ENCODE data around the gene GGTLC2.
"Not testable (repeated sequence)": the region's sequence is repeated elsewhere in the genome, so short reads cannot be mapped to it uniquely, and the experiment has no call there.

The GGTLC2 gene

GRCh38 chr22:22644314-22644713, at the start of gene GGTLC2:
GGTLC2 (plus strand) TSS chr22:22644614; CDS start chr22:22646346, 1,732 bp downstream.
- not testable (repeated sequence) for DNase-seq

GRCh38 chr22:22595001-22595835, 49.2 kb upstream of the GGTLC2 start:
- DNase-seq = no peak

GRCh38 chr22:22598144-22598543, 46.3 kb upstream of the GGTLC2 start:
- DNase-seq = no peak

- no peak for DNase-seq
Measured at GRCh38 chr22:22599248-22599647, 45.2 kb upstream of the GGTLC2 start.

- DNase-seq = no peak
Measured at GRCh38 chr22:22600531-22601261, 43.7 kb upstream of the GGTLC2 start.

GRCh38 chr22:22603470-22603947, 40.9 kb upstream of the GGTLC2 start:
- DNase-seq = no peak

- no peak for DNase-seq
Measured at GRCh38 chr22:22604326-22605073, 39.9 kb upstream of the GGTLC2 start.

GRCh38 chr22:22605074-22605404, 39.4 kb upstream of the GGTLC2 start:
- DNase-seq = no peak

GRCh38 chr22:22608022-22608421, 36.4 kb upstream of the GGTLC2 start:
- DNase-seq = not testable (repeated sequence)

GRCh38 chr22:22609291-22609690, 35.1 kb upstream of the GGTLC2 start:
- DNase-seq = no peak

GRCh38 chr22:22612516-22612915, 31.9 kb upstream of the GGTLC2 start:
- DNase-seq = no peak

GRCh38 chr22:22614065-22614464, 30.3 kb upstream of the GGTLC2 start:
- DNase-seq = no peak

- DNase-seq = no peak
Measured at GRCh38 chr22:22616636-22617035, 27.8 kb upstream of the GGTLC2 start.

- DNase-seq = no peak
Measured at GRCh38 chr22:22618448-22618847, 26.0 kb upstream of the GGTLC2 start.

GRCh38 chr22:22618923-22619322, 25.5 kb upstream of the GGTLC2 start:
- no peak for DNase-seq

GRCh38 chr22:22619765-22620414, 24.5 kb upstream of the GGTLC2 start:
- DNase-seq = no peak

- DNase-seq = not testable (repeated sequence)
Measured at GRCh38 chr22:22628546-22629495, 15.6 kb upstream of the GGTLC2 start.

GRCh38 chr22:22631223-22631652, 13.2 kb upstream of the GGTLC2 start:
- not testable (repeated sequence) for DNase-seq

GRCh38 chr22:22632226-22632625, 12.2 kb upstream of the GGTLC2 start:
- DNase-seq = not testable (repeated sequence)

GRCh38 chr22:22633533-22633932, 10.9 kb upstream of the GGTLC2 start:
- not testable (repeated sequence) for DNase-seq
